H4 (cell line): ENCODE measurements around the gene PPP3R1. TPM values are rescaled to one million over a fixed set of nuclear protein-coding genes. Genes with fewer than 3 reads are reported as not detected.

Experiments used
- DNase-seq: peaks from one replicate; pipeline ENCODE4 v3.0.0-alpha.2; 2015; ENCODE audit warnings: low spot score
- total RNA-seq: library from RNA; depleted of rRNA; stranded (reverse); fragments of >200 nt; shearing (Covaris generic); gene quantifications from 2 replicates; pipeline ENCODE4 v1.2.3, GENCODE V29; 2014

Gene PPP3R1
- total RNA-seq, 1 experiment from 2014 or later, result 26.5 TPM

DNA sequence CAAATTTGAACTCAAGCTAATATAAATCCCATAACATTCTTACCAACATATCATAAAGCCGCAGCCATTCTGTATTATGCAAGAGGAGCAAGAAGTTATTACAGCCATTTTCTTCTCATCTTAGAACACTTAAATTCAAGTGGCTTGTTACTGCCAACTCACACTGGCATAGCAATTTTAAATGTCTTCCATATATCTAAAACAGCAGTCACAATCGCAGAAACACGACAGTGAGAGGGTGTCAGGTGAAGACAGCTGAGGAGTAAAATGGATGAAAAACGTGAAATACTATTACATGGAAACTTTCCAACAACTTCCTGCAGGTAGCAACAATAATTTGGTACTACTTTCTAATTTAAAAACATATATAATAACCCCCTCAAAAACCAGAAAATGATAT, 17.9 kb downstream of the PPP3R1 start:
- DNase-seq, result no peak

DNA sequence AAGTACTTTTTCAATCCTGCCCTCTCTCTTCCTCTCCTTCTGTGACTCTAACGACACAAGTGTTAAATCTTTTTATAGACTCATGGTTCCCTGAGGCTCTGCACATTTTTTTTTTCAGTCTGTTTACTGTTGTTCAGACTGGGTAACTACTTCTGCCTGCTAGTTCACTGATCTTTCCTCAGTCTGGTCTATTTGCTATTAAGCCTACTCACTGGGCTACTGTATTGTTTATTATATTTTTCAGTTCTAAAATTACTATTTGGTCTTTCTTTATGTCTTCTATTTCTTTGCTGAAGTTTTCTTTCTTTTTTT, 21.3 kb downstream of the PPP3R1 start:
- DNase-seq, result no peak

- no peak for DNase-seq
Measured at GRCh38 chr2:68230241-68231060, 21.9 kb downstream of the PPP3R1 start.

DNA sequence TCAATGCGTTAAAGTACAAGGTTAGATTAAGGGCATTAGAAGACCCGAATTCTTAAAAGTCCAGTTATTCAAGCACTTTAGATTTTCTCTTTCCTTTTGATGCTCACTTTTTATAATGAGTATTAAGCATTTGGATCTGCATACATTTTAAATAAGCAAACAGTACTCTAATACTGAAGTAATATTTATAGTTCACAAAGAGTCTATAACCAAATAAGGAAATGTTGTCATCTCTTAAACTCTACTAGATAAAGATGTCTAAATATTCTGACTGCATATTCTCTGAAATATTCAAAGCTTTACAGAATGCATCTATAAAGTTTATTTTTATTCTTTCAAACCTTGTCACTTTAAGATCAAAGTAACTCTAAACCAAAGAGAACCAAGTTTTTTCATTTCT, 25.5 kb downstream of the PPP3R1 start:
- no peak for DNase-seq

DNA sequence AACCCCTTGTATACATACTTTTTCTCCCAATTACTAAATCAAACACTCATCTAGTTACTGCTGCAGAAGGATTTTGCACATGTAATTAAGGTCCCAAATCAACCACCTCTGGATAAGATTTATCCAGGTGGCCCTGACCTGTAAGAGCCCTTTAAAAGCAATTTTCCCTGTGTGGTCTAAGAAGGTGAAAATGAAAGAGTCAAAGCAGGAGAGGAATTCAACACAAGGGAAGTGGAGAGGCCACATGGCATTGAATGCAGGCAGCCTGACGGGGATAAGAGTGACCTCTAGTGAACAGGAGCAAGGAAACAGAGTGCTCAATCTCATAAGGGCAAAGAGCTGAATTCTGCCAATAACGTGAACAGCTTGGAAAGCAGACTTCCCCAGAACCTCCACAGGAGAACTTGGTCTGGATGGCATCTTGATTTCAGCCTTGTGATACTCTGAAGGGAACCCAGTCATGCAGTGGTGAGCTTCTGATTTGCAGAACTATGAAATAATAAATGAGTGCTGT, 27.2 kb downstream of the PPP3R1 start:
- peak; percentile 65 for DNase-seq

GRCh38 chr2:68223419-68223818, 28.9 kb downstream of the PPP3R1 start:
- no peak for DNase-seq

DNA sequence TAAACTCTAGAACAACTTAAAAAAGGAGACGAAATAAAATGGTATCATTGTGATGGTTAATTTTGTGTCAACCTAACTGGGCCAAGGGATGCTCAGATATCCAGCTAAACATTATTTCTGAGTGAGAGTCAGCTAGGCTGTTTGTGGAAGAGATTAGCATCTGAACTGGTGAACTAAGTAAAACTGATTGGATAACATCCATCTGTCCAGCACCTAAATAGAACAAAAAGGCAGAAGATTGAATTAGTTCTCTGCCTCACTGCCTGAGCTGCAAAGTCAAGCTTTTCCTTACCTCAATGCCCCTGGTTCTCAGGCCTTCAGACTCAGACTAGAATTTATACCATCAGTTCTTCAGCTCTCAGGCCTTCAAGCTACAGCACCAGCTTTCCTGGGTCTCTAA, 30.0 kb downstream of the PPP3R1 start:
- DNase-seq, result no peak

DNA sequence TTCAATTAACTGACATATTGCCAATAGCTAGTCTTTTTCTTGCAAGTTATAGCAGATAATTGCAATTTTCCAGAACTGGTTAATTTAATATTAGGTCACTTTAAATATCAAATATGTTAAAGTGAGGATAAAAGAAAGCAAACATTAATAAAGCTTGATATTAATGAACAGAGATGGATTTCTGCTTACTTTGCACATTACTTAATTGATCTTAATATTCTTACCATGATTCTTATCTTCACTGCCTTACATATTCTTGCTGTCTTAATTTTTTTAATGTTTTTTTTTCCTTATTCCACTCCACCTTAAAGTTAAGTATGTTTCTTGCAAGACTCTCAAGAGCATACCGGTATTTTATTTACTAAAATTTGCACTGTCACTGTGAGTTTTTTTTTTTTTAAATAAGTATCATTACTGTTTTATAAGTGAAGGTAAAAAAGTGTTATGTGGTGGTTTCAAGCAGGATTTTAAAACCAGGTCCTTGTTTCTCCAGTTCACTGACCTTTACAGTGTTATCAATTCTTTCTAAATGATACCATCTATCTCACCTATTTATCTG, 33.9 kb downstream of the PPP3R1 start:
- DNase-seq, result no peak

DNA sequence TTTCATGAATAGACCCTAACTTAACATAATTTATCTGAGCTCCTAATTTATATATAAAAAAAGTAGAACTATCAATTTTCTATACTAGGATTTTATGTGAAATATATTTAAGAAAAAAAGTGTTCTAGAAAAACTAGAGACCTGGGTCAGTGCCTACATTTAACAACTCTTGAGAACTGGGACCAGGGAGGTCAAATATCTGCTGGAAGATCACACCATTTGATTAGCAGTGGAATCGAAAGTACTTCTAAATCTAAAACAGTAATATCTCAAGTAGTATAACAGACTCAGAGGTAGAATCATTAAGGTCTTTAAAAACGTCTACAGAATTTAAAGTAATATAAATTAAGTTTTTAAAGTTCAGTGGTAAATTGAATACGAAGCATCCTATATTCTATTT, 34.6 kb downstream of the PPP3R1 start:
- no peak for DNase-seq

GRCh38 chr2:68216454-68217310, 35.6 kb downstream of the PPP3R1 start:
- no peak for DNase-seq

DNA sequence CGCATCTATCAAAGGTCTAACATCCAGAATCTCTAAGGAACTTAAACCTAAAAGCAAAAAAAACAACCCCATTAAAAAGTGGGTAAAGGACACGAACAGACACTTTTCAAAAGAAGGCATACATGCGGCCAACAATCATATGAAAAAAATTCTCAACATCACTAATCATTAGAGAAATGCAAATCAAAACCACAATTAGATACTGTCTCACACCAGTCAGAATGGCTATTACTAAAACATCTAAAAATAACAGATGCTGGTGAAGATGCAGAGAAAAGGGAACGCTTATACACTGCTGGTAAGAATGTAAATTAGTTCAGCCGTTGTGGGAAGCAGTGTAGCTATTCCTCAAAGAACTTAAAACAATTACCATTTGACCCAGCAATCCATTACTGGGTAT, 38.0 kb downstream of the PPP3R1 start:
- DNase-seq, result no peak

DNA sequence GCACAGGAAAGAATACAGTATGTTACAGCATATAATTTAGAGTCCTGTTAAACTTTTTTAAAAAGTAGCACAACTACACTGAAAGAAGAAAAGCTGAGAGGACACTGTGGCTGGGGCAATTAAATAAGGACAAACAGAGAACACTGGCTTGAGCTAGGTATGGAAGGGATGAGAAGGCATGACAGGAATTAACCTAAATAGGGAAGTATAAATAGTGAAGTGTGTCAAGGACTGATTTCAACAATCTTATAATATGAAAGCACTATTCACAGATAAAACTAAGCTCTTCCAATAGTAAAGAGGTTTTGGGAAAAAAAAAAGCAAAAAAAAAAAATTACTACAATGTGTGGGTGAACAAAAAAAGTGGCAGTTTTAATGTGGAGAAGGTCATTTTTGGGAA, 45.5 kb downstream of the PPP3R1 start:
- DNase-seq, result no peak

GRCh38 chr2:68203587-68203986, 48.7 kb downstream of the PPP3R1 start:
- DNase-seq, result no peak

DNA sequence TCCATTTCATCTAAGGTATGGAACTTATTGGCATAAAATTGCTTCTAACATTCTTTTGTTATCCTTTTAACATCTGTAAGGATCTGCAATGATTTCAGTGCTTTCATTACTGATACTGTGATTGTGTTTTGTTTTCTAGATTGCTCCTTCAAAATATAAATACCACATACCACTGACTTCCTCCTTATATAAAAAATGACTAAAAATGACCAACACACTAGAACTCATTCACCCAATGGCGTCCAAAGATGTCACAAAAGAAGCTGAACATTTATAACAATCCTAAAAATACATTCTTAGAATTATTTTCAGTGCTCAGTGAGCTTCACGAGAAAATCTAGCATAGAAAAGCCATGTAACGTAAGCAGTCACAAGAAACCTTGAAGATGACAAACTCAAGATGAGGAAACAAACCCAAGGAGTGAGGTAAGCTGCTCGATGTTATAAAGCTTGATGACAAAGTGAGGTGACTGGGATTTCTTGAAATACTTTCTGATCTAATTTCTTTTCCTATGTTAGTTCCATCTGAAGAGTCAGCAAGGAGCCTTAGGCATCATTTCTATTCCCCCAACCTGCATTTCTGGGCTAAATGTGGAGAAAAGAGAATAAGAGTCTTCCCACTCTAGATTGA, 52.1 kb downstream of the PPP3R1 start:
- DNase-seq, result no peak

DNA sequence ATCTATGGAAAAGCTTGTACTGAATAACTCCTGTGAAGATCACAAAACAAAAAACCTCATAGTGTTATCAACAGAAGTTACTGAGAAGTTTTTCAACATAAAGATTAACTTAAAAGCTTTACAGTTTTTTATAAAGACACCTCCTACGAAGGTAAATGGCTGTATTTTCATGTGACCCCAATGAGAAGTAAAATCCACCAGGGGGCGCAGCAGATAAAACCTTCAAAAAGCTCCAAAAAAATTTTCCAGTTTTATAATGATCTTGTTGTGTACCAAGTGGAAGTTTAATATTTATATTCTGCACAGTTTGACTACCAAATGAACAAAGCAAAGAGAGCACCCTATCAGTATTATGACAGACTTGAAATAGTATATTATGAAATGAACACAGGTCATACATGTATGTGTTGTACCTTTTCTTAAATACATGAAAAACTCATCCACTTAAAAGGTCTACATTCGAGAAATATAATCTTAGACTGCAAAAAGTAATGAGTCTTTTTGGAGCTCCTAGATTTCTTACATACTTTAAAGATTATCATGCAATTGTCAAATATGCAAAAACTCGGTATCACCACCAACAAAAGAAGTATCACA, 56.1 kb downstream of the PPP3R1 start:
- DNase-seq, result no peak

GRCh38 chr2:68195096-68195495, 57.2 kb downstream of the PPP3R1 start:
- DNase-seq, result no peak

- DNase-seq, result no peak
Measured at GRCh38 chr2:68193787-68194372, 58.5 kb downstream of the PPP3R1 start.

DNA sequence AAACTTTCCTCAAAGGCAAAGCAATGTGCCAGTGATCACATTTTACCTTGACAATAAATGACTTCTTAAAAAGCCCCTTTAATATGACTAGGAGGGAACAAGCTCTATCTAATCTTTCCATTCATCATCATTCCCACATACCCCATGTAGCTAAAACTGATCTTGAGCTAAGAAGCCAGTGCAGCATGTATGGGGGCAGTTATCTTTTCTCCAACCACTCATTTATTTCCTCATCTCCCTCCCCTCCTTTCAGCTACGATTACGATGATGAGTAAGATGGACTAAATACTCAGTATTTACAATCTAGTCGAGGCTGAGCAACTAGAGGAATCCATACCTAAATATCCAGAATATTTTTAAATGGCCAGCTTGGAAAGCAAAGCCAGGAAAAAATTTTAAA, 59.2 kb downstream of the PPP3R1 start:
- no peak for DNase-seq

DNA sequence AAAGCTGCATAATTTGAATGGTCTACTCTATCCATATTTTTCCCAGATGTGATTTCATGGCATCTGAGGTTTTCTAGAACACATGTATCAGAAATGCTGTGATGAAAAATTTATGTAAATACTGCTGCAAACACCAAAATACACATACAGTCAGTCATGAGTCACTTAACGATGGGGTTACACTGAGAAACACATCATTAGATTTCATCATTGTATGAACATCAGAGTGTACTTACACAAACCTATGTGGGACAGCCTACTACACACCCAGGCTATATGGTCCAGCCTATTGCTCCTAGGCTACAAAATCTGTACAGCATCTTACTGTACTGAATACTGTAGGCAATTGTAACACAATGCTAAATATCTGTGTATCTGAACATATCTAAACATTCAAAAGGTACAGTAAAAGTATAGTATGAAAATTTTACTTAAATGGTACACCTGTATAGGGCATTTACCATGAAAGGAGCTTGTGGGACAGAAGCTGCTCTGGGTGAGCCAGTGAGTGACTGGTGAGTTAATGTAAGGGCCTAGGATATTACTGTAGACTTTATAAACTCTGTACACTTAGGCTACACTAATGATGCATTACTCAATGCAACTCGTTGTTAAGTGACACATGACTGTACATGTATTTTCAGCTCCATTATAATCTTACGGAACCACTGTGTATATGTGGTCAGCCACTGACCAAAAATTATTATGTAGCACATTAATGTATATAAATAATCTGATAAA, 61.2 kb downstream of the PPP3R1 start:
- DNase-seq, result peak; percentile 29

DNA sequence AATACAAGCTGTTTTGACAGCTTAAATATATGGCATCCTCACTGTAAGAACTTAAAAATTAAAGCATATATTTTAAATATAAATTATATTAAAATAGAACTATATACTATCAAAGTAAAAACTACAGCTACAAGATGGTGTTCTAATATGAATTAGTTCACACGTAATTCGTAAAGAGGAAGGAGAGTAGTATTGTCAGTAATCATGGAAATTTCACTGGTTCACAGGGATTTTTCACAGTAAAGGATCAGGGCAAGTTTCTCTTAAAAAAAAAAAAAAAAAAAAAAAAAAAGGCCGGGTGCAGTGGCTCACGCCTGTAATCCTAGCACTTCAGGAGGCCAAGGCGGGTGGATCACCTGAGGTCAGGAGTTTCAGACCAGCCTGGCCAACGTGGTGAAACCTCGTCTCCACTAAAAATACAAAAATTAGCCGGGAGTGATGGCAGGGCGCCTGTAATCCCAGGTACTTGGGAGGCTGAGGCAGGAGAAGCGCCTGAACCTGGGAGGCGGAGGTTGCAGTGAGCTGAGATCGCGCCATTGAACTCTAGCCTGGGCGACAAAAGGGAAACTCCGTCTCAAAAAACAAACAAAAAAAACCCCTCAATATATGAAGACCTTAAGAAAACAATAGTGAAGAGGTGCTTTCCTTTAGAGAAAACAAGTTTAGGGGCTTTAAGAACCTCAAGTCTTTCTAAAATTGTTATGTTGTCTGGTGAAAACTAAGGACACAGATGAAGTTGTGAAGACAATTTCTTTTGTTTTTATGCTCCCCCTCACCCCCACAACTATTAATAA, 62.1 kb downstream of the PPP3R1 start:
- no peak for DNase-seq
